SU-DHL-6 (cell line): ENCODE results near the gene RPL18.

ENCODE experiments used
- CTCF ChIP-seq: fragments of 200-600 bp; sonication (generic); IDR thresholded peaks from one replicate; pipeline ENCODE4 v1.5.1; 2017; ENCODE audit warnings: antibody characterized with exemption, mild to moderate bottlenecking, low read length, moderate library complexity; ENCODE audit not compliant: insufficient read depth, poor library complexity, severe bottlenecking
- EZH2phosphoT487 ChIP-seq: fragments of 200-600 bp; sonication (generic), shearing (Covaris generic); conservative IDR thresholded peaks from 2 replicates; pipeline ENCODE4 v1.6.1; 2018; ENCODE audit warnings: mild to moderate bottlenecking, antibody characterized with exemption, low read length, moderate library complexity, mixed read lengths

GRCh38 chr19:48603850-48604249 lies 15.1 kb downstream of the RPL18 start:
- TF ChIP-seq CTCF (no peak), EZH2phosphoT487 (no peak)
